GM13976 (cell line): ENCODE measurements around the gene UAP1.
"Not testable (repeated sequence)": the region's sequence is repeated elsewhere in the genome, so short reads cannot be mapped to it uniquely, and the experiment has no call there.

ENCODE experiments used
- DNase-seq: peaks from one replicate; pipeline ENCODE4 v3.0.0; 2012; ENCODE audit warnings: low spot score
- CTCF ChIP-seq: IDR thresholded peaks from 2 replicates; pipeline ENCODE4 v1.5.1; 2012; ENCODE audit warnings: borderline replicate concordance, mild to moderate bottlenecking; ENCODE audit not compliant: insufficient read depth; ENCODE audit errors: extremely low read depth, missing control alignments, control extremely low read depth
- in situ Hi-C: fragments of 300-500 bp; cut with MboI; formaldehyde crosslinking; loops from one replicate; pipeline ENCODE4 v1.12.0; 2022; ENCODE audit warnings: low sequenced_read_pairs, mixed read lengths, inconsistent platforms; ENCODE audit not compliant: unreplicated experiment

The UAP1 gene

GRCh38 chr1:162570718-162571117 lies 9.2 kb downstream of the UAP1 start:
- TF ChIP-seq CTCF = no peak
- in situ Hi-C loops = no loop called here
- no peak for DNase-seq

- DNase-seq, in situ Hi-C loops: not testable (repeated sequence)
These were observed 9.6 kb downstream of the UAP1 start for GRCh38 chr1:162571121-162571520.

- no peak for TF ChIP-seq CTCF
- no peak for DNase-seq
These were observed 10.2 kb downstream of the UAP1 start for GRCh38 chr1:162571696-162572095.

GRCh38 chr1:162573136-162573535 lies 11.6 kb downstream of the UAP1 start:
- DNase-seq = no peak
- no peak for TF ChIP-seq CTCF
- in situ Hi-C loops = no loop called here

More at GRCh38 chr1:162571696-162572095, 10.2 kb downstream of the UAP1 start:
- in situ Hi-C loops = no loop called here

GRCh38 chr1:162578071-162578700 lies 16.7 kb downstream of the UAP1 start:
- no peak for DNase-seq
- no peak for TF ChIP-seq CTCF
- in situ Hi-C loops = no loop called here

GRCh38 chr1:162578936-162579335 lies 17.4 kb downstream of the UAP1 start:
- DNase-seq = no peak
- in situ Hi-C loops = no loop called here
- TF ChIP-seq CTCF = no peak

- TF ChIP-seq CTCF = no peak
- DNase-seq = no peak
- in situ Hi-C loops = no loop called here
These were observed 18.8 kb downstream of the UAP1 start for GRCh38 chr1:162580308-162580707.

GRCh38 chr1:162582901-162583300 lies 21.4 kb downstream of the UAP1 start:
- in situ Hi-C loops, DNase-seq: not testable (repeated sequence)

- in situ Hi-C loops, DNase-seq: not testable (repeated sequence)
These were observed 23.6 kb downstream of the UAP1 start for GRCh38 chr1:162585101-162585500.
